WTC11 (cell line): ENCODE measurements around the gene SAE1. TPM values are rescaled to one million over a fixed set of nuclear protein-coding genes. Genes with fewer than 3 reads are reported as not detected.

Experiments used
- ATF1 ChIP-seq: sonication (generic); formaldehyde crosslinking; IDR thresholded peaks from 2 replicates; pipeline ENCODE4 v1.8.1; 2023; ENCODE audit warnings: mild to moderate bottlenecking, moderate library complexity, missing genetic modification reagents
- ESRRA ChIP-seq: sonication (generic); formaldehyde crosslinking; IDR thresholded peaks from 2 replicates; pipeline ENCODE4 v1.8.1; 2022; ENCODE audit warnings: mild to moderate bottlenecking, missing genetic modification reagents, borderline replicate concordance
- GABPB1 ChIP-seq: sonication (generic); formaldehyde crosslinking; IDR thresholded peaks from 2 replicates; pipeline ENCODE4 v1.8.1; 2023; ENCODE audit warnings: mild to moderate bottlenecking, missing genetic modification reagents
- GRHL2 ChIP-seq: fragments of 250-450 bp; sonication (Bioruptor Pico); IDR thresholded peaks from 2 replicates; pipeline ENCODE4 v1.8.0; 2022; ENCODE audit warnings: mild to moderate bottlenecking, moderate library complexity; ENCODE audit not compliant: insufficient replicate concordance, severe bottlenecking
- KAT7 ChIP-seq: sonication (generic); formaldehyde crosslinking; IDR thresholded peaks from 2 replicates; pipeline ENCODE4 v1.8.1; 2023; ENCODE audit warnings: missing genetic modification reagents, mild to moderate bottlenecking, borderline replicate concordance
- NR1H2 ChIP-seq: sonication (generic); formaldehyde crosslinking; IDR thresholded peaks from 2 replicates; pipeline ENCODE4 v1.9.0; 2021; ENCODE audit warnings: mild to moderate bottlenecking, moderate library complexity, missing genetic modification reagents
- RELA ChIP-seq: sonication (generic); formaldehyde crosslinking; IDR thresholded peaks from 2 replicates; pipeline ENCODE4 v1.8.1; 2022; ENCODE audit warnings: missing genetic modification reagents, mild to moderate bottlenecking, borderline replicate concordance
- TCF7 ChIP-seq: sonication (generic); formaldehyde crosslinking; IDR thresholded peaks from 2 replicates; pipeline ENCODE4 v1.8.0; 2022; ENCODE audit warnings: mild to moderate bottlenecking, low read depth, missing genetic modification reagents, moderate library complexity
- TEAD4 ChIP-seq: sonication (generic); formaldehyde crosslinking; IDR thresholded peaks from 2 replicates; pipeline ENCODE4 v1.8.0; 2022; ENCODE audit warnings: mild to moderate bottlenecking, missing genetic modification reagents
- total RNA-seq: library from RNA; stranded (reverse); gene quantifications from 3 replicates; pipeline ENCODE4 v1.2.3, GENCODE V29; 2021
- TF ChIP-seq, protein P1 (sequence below): sonication (generic); formaldehyde crosslinking; IDR thresholded peaks from 2 replicates; pipeline ENCODE4 v1.8.0; 2022; ENCODE audit warnings: mild to moderate bottlenecking, missing genetic modification reagents
- TF ChIP-seq, protein P2 (sequence below): sonication (generic); formaldehyde crosslinking; IDR thresholded peaks from 2 replicates; pipeline ENCODE4 v1.8.0; 2023; ENCODE audit warnings: missing genetic modification reagents
- TF ChIP-seq, protein P3 (sequence below): fragments of 250-450 bp; sonication (Bioruptor Pico); conservative IDR thresholded peaks from 2 replicates; pipeline ENCODE4 v1.9.0; 2021; ENCODE audit warnings: mild to moderate bottlenecking
- TF ChIP-seq, protein P4 (sequence below): sonication (generic); formaldehyde crosslinking; IDR thresholded peaks from 2 replicates; pipeline ENCODE4 v1.8.0; 2023; ENCODE audit warnings: missing genetic modification reagents, mild to moderate bottlenecking, borderline replicate concordance
- TF ChIP-seq, protein P5 (sequence below): sonication (generic); formaldehyde crosslinking; IDR thresholded peaks from 2 replicates; pipeline ENCODE4 v1.8.0; 2022; ENCODE audit warnings: mild to moderate bottlenecking, missing genetic modification reagents
- TF ChIP-seq, protein P6 (sequence below): fragments of 250-450 bp; sonication (Bioruptor Pico); IDR thresholded peaks from 2 replicates; pipeline ENCODE4 v1.9.0; 2021; ENCODE audit warnings: mild to moderate bottlenecking, borderline replicate concordance
- TF ChIP-seq, protein P7 (sequence below): fragments of 250-450 bp; sonication (Bioruptor Pico); IDR thresholded peaks from 2 replicates; pipeline ENCODE4 v1.8.0; 2021; ENCODE audit warnings: mild to moderate bottlenecking
- TF ChIP-seq, protein P8 (sequence below): sonication (generic); formaldehyde crosslinking; IDR thresholded peaks from 2 replicates; pipeline ENCODE4 v1.8.0; 2022; ENCODE audit warnings: missing genetic modification reagents

SAE1 gene
- total RNA-seq, 1 experiment from 2014 or later: 224 TPM

DNA sequence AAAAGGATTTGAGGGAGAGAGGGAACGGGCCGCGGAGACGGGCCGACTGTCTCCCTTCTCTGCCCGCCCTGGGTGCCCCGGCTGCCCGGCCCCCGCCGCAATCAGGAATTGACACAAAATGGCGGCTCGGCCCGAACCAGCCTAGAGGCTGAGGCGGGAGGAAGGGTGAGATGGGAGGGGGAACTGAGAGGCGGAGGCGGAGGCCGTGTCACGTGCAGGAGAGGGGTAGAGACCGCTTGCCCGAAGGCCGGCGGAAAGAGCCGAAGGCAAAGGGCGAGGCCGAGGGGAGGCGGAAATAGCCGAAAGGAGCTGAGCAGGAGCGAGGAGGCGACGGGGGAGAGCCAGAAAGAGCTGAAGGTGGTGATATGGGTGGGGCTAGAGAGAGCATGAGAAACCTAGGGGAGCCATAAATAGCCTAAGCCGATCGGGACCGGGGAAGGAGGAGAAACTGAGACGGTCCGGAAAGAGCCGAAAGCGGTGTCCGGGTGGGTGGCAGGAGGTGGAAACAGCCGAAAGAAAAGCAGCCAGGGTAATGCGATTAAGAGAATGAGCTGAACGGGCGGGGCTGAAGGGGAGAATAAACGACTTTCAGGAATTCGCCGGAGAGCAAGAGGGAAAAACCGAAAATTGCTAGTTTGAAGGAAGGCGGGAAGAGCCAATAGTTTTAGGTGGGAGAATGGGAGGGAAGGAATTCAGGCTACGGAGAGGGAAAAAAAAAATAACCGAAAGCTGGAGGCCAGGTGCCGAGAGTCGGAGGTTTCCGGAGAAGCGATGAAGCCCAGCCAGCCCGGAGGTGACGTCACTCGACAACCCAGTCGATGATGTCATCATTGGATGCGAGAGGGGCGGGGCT lies 17.4 kb upstream of the SAE1 start, which contains the start of gene ZC3H4 (continued):
- TF ChIP-seq, protein P1, sequence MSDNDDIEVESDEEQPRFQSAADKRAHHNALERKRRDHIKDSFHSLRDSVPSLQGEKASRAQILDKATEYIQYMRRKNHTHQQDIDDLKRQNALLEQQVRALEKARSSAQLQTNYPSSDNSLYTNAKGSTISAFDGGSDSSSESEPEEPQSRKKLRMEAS: peak; percentile 79
- TF ChIP-seq, protein P2, sequence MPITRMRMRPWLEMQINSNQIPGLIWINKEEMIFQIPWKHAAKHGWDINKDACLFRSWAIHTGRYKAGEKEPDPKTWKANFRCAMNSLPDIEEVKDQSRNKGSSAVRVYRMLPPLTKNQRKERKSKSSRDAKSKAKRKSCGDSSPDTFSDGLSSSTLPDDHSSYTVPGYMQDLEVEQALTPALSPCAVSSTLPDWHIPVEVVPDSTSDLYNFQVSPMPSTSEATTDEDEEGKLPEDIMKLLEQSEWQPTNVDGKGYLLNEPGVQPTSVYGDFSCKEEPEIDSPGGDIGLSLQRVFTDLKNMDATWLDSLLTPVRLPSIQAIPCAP: 0 out of 2 replicates have a peak, but pooled peaks have one; percentile 59
- TF ChIP-seq, protein P3, sequence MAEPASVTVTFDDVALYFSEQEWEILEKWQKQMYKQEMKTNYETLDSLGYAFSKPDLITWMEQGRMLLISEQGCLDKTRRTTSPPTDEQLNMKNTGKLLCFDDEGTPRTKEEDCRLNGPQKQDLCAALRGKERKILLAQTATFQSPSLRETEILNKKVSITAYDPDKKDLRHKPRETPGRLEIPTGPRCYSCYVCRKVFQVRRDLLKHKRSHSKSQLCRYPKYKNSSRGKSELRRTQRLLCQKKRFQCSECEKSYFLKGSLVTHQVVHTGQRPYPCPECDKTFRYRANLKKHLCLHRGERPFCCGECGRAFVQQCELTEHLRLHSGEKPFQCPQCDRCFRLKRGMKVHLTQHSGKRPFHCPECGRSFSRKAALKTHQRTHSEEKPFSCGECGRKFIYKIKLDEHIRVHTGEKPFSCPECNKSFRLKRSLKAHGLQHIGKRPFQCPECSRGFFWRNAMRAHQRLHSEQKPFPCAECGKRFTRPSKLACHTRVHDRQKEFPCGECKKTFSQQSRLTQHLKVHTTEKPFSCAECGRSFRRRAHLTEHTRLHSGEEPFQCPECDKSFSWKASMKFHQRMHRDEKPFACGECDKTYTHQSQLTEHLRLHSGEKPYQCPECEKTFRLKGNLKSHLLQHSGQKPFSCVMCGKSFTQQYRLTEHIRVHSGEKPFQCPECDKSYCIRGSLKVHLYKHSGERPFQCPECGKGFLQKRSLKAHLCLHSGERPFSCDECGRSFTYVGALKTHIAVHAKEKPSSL (CRISPR knock-in tag): no peak; the same call in 1 of the 2 replicates
- no peak for TF ChIP-seq ATF1 (CRISPR knock-in tag)
- no peak for TF ChIP-seq ESRRA (CRISPR knock-in tag)
- TF ChIP-seq, protein P4, sequence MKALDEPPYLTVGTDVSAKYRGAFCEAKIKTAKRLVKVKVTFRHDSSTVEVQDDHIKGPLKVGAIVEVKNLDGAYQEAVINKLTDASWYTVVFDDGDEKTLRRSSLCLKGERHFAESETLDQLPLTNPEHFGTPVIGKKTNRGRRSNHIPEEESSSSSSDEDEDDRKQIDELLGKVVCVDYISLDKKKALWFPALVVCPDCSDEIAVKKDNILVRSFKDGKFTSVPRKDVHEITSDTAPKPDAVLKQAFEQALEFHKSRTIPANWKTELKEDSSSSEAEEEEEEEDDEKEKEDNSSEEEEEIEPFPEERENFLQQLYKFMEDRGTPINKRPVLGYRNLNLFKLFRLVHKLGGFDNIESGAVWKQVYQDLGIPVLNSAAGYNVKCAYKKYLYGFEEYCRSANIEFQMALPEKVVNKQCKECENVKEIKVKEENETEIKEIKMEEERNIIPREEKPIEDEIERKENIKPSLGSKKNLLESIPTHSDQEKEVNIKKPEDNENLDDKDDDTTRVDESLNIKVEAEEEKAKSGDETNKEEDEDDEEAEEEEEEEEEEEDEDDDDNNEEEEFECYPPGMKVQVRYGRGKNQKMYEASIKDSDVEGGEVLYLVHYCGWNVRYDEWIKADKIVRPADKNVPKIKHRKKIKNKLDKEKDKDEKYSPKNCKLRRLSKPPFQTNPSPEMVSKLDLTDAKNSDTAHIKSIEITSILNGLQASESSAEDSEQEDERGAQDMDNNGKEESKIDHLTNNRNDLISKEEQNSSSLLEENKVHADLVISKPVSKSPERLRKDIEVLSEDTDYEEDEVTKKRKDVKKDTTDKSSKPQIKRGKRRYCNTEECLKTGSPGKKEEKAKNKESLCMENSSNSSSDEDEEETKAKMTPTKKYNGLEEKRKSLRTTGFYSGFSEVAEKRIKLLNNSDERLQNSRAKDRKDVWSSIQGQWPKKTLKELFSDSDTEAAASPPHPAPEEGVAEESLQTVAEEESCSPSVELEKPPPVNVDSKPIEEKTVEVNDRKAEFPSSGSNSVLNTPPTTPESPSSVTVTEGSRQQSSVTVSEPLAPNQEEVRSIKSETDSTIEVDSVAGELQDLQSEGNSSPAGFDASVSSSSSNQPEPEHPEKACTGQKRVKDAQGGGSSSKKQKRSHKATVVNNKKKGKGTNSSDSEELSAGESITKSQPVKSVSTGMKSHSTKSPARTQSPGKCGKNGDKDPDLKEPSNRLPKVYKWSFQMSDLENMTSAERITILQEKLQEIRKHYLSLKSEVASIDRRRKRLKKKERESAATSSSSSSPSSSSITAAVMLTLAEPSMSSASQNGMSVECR (CRISPR knock-in tag): no peak
- no peak for TF ChIP-seq TCF7 (CRISPR knock-in tag)
- TF ChIP-seq GRHL2: no peak
- TF ChIP-seq, protein P5, sequence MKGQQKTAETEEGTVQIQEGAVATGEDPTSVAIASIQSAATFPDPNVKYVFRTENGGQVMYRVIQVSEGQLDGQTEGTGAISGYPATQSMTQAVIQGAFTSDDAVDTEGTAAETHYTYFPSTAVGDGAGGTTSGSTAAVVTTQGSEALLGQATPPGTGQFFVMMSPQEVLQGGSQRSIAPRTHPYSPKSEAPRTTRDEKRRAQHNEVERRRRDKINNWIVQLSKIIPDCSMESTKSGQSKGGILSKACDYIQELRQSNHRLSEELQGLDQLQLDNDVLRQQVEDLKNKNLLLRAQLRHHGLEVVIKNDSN (CRISPR knock-in tag): peak; percentile 99
- TF ChIP-seq, protein P6, sequence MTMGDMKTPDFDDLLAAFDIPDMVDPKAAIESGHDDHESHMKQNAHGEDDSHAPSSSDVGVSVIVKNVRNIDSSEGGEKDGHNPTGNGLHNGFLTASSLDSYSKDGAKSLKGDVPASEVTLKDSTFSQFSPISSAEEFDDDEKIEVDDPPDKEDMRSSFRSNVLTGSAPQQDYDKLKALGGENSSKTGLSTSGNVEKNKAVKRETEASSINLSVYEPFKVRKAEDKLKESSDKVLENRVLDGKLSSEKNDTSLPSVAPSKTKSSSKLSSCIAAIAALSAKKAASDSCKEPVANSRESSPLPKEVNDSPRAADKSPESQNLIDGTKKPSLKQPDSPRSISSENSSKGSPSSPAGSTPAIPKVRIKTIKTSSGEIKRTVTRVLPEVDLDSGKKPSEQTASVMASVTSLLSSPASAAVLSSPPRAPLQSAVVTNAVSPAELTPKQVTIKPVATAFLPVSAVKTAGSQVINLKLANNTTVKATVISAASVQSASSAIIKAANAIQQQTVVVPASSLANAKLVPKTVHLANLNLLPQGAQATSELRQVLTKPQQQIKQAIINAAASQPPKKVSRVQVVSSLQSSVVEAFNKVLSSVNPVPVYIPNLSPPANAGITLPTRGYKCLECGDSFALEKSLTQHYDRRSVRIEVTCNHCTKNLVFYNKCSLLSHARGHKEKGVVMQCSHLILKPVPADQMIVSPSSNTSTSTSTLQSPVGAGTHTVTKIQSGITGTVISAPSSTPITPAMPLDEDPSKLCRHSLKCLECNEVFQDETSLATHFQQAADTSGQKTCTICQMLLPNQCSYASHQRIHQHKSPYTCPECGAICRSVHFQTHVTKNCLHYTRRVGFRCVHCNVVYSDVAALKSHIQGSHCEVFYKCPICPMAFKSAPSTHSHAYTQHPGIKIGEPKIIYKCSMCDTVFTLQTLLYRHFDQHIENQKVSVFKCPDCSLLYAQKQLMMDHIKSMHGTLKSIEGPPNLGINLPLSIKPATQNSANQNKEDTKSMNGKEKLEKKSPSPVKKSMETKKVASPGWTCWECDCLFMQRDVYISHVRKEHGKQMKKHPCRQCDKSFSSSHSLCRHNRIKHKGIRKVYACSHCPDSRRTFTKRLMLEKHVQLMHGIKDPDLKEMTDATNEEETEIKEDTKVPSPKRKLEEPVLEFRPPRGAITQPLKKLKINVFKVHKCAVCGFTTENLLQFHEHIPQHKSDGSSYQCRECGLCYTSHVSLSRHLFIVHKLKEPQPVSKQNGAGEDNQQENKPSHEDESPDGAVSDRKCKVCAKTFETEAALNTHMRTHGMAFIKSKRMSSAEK: 0 out of 2 replicates have a peak, but pooled peaks have one; percentile 28
- no peak for TF ChIP-seq NR1H2 (CRISPR knock-in tag)
- TF ChIP-seq, protein P7, sequence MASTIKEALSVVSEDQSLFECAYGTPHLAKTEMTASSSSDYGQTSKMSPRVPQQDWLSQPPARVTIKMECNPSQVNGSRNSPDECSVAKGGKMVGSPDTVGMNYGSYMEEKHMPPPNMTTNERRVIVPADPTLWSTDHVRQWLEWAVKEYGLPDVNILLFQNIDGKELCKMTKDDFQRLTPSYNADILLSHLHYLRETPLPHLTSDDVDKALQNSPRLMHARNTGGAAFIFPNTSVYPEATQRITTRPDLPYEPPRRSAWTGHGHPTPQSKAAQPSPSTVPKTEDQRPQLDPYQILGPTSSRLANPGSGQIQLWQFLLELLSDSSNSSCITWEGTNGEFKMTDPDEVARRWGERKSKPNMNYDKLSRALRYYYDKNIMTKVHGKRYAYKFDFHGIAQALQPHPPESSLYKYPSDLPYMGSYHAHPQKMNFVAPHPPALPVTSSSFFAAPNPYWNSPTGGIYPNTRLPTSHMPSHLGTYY: 0 out of 2 replicates have a peak, but pooled peaks have one; percentile 47
- TF ChIP-seq RELA (CRISPR knock-in tag): no peak
- no peak for TF ChIP-seq TEAD4 (CRISPR knock-in tag)
- TF ChIP-seq, protein P8, sequence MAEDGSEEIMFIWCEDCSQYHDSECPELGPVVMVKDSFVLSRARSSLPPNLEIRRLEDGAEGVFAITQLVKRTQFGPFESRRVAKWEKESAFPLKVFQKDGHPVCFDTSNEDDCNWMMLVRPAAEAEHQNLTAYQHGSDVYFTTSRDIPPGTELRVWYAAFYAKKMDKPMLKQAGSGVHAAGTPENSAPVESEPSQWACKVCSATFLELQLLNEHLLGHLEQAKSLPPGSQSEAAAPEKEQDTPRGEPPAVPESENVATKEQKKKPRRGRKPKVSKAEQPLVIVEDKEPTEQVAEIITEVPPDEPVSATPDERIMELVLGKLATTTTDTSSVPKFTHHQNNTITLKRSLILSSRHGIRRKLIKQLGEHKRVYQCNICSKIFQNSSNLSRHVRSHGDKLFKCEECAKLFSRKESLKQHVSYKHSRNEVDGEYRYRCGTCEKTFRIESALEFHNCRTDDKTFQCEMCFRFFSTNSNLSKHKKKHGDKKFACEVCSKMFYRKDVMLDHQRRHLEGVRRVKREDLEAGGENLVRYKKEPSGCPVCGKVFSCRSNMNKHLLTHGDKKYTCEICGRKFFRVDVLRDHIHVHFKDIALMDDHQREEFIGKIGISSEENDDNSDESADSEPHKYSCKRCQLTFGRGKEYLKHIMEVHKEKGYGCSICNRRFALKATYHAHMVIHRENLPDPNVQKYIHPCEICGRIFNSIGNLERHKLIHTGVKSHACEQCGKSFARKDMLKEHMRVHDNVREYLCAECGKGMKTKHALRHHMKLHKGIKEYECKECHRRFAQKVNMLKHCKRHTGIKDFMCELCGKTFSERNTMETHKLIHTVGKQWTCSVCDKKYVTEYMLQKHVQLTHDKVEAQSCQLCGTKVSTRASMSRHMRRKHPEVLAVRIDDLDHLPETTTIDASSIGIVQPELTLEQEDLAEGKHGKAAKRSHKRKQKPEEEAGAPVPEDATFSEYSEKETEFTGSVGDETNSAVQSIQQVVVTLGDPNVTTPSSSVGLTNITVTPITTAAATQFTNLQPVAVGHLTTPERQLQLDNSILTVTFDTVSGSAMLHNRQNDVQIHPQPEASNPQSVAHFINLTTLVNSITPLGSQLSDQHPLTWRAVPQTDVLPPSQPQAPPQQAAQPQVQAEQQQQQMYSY (CRISPR knock-in tag): no peak
- TF ChIP-seq GABPB1 (CRISPR knock-in tag): peak; percentile 45; the same call in 1 of the 2 replicates
- no peak for TF ChIP-seq KAT7
